ENCODE measurements around the gene SLC7A1. TPM values are rescaled to one million over a fixed set of nuclear protein-coding genes. Genes with fewer than 3 reads are reported as not detected.
A peak's percentile ranks its signal among the peaks of the same experiment; 100 is the strongest.

Gene SLC7A1
- total and polyA plus RNA-seq, 2 of the 13 experiments (the other 11 are each of a cell fraction or from before 2014, with no cell fraction given), result 14.5 to 15.3 TPM

DNA sequence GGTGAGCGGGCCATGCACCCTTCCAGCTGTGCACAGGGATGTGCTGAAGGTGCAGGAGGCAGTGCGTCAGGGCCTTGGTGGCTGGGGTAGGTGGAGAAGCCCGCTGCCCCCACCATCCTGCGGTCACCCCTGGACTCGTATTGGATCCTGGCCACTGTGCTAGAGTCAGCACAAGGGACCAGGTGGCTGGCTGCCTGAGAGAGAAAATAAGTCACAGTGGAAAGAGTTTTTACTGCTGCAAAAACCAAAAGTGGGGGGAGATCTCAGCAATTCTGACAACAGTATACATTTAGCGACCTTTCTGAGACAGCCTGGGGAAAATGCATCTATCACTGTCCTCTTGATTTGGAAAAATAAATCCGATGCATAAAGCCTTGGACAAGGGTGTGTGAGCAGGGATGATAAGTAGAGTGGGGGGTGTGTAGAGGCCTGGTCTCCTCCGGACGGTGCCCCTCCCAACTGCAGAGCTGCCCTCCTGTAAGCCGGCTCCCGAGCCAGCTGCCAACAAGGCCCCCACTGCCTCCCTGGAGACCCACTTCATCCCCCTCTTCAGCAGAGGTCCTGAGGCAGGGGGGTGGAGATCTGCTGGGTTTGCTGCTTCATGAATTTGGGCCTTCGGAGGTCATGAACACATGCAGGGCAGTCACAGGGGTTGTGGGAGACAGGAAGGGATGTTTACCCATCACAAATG is 84.2 kb downstream of the SLC7A1 start:
- FAIRE-seq (no peak), DNase-seq (ENCODE audit: low spot score) (no peak), ATAC-seq (no peak)
- WGBS (ENCODE audit: low lambda C conversion rate), result 96% methylated on average over 8 of the region's 12 CpGs
- Histone ChIP-seq H3K27me3 (ENCODE audit: control insufficient read depth in 1 of 2, insufficient read depth in 2 of 2, low read length in 2 of 2) (no peaks in the 10 kb centered on the region), H3K9me3 (ENCODE audit: low read length) (no peaks in the 10 kb centered on the region), H3K4me3 (replicated peaks in 1 of 3; ENCODE audit: insufficient read depth in 1 of 3, low read depth in 2 of 3, low read length in 3 of 3) (no peak overlapping the region), H3K79me2 (ENCODE audit: insufficient read depth, low read length) (no peaks in the 10 kb centered on the region), H3K27ac (ENCODE audit: extremely low read length, insufficient read depth, low read length) (no peak overlapping the region), H3K4me2 (ENCODE audit: low read depth, low read length) (no peak overlapping the region), H3K4me1 (ENCODE audit: insufficient read depth, low read length) (peaks cover 11% of the 10 kb centered on the region), H3K9ac (ENCODE audit: insufficient read depth, low read depth, low read length) (no peak overlapping the region), H3K36me3 (replicated peaks in 1 of 2; ENCODE audit: control insufficient read depth in 1 of 2, insufficient read depth in 2 of 2, low read length in 2 of 2) (peaks cover 23 to 38% of the 10 kb centered on the region in 2 experiments; a peak in 4 of 5 replicates), H4K20me1 (ENCODE audit: insufficient read depth, low read length) (peaks cover 7% of the 10 kb centered on the region; the same call in 1 of the 2 replicates), H2AFZ (ENCODE audit: low read length) (no peak overlapping the region)
- in situ Hi-C loops (cut with HindIII; ENCODE audit: extremely low pct_ligation_motif_present, low pct_unique_long_range_greater_than_20kb), result no loop called here
- POLR2A ChIA-PET, result no interaction called here
- TF ChIP-seq, protein P1, sequence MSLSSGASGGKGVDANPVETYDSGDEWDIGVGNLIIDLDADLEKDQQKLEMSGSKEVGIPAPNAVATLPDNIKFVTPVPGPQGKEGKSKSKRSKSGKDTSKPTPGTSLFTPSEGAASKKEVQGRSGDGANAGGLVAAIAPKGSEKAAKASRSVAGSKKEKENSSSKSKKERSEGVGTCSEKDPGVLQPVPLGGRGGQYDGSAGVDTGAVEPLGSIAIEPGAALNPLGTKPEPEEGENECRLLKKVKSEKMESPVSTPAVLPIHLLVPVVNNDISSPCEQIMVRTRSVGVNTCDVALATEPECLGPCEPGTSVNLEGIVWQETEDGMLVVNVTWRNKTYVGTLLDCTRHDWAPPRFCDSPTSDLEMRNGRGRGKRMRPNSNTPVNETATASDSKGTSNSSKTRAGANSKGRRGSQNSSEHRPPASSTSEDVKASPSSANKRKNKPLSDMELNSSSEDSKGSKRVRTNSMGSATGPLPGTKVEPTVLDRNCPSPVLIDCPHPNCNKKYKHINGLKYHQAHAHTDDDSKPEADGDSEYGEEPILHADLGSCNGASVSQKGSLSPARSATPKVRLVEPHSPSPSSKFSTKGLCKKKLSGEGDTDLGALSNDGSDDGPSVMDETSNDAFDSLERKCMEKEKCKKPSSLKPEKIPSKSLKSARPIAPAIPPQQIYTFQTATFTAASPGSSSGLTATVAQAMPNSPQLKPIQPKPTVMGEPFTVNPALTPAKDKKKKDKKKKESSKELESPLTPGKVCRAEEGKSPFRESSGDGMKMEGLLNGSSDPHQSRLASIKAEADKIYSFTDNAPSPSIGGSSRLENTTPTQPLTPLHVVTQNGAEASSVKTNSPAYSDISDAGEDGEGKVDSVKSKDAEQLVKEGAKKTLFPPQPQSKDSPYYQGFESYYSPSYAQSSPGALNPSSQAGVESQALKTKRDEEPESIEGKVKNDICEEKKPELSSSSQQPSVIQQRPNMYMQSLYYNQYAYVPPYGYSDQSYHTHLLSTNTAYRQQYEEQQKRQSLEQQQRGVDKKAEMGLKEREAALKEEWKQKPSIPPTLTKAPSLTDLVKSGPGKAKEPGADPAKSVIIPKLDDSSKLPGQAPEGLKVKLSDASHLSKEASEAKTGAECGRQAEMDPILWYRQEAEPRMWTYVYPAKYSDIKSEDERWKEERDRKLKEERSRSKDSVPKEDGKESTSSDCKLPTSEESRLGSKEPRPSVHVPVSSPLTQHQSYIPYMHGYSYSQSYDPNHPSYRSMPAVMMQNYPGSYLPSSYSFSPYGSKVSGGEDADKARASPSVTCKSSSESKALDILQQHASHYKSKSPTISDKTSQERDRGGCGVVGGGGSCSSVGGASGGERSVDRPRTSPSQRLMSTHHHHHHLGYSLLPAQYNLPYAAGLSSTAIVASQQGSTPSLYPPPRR (CRISPR knock-in tag; IDR thresholded peaks at IDR 0.05; ENCODE audit: borderline replicate concordance), result no peak
- TF ChIP-seq AGO2 (optimal IDR thresholded peaks at IDR 0.05; ENCODE audit: low read depth, low read length) (peak; percentile 1), RBM22 (optimal IDR thresholded peaks at IDR 0.05; ENCODE audit: low read length) (peak; percentile 2)
- BruUV-seq (replicated peaks), result no TSS peak
- CTCF ChIA-PET (ENCODE audit: low intra/inter-chr PET ratio, low total read pairs), result no interaction called here
- intact Hi-C loops (cut with micrococcal nuclease; ENCODE audit: unreplicated experiment), result no loop called here
